Lung (tissue), 12 donors: Measurements from ENCODE around the gene CRB3. TPM values are rescaled to one million over a fixed set of nuclear protein-coding genes. Genes with fewer than 3 reads are reported as not detected.

ENCODE experiments used
- ATAC-seq: fragments of 200-7000 bp; cut with Tn5 transposase; one replicate; pipeline ENCODE4 v1.9.1; 2020; ENCODE audit warnings: moderate number of reproducible peaks; ENCODE audit not compliant: insufficient read depth, low FRiP score
- DNase-seq, 3 donors: peaks; one replicate each; pipeline ENCODE4 v3.0.0-alpha.2; 2013 to 2017
- H3K27ac ChIP-seq, 2 donors: one replicate each; pipeline ENCODE4 v1.5.1; 2013; ENCODE audit warnings: mild to moderate bottlenecking in 2 of 2, moderate library complexity in 2 of 2, control low read depth in 1 of 2, inconsistent platforms in 1 of 2, low read depth in 1 of 2, low read length in 1 of 2
- H3K27me3 ChIP-seq, 3 donors: one replicate each; pipeline ENCODE4 v1.5.1; 2013; ENCODE audit warnings: low read length in 2 of 3; ENCODE audit not compliant: control insufficient read depth in 3 of 3, insufficient read depth in 3 of 3
- H3K36me3 ChIP-seq, 4 donors: one replicate each; pipeline ENCODE4 v1.5.1; 2013; ENCODE audit warnings: low read length in 4 of 4, mild to moderate bottlenecking in 1 of 4, moderate library complexity in 1 of 4; ENCODE audit not compliant: control insufficient read depth in 4 of 4, insufficient read depth in 4 of 4
- H3K4me1 ChIP-seq, 5 donors: one replicate each; pipeline ENCODE4 v1.5.1; 2013; ENCODE audit warnings: low read length in 5 of 5, mild to moderate bottlenecking in 2 of 5, moderate library complexity in 1 of 5; ENCODE audit not compliant: control insufficient read depth in 5 of 5, insufficient read depth in 5 of 5
- H3K4me3 ChIP-seq: one replicate; pipeline ENCODE4 v1.5.1; 2013; ENCODE audit warnings: mild to moderate bottlenecking, control low read depth, moderate library complexity
- H3K9ac ChIP-seq, 2 donors: one replicate each; pipeline ENCODE4 v1.5.1; 2013; ENCODE audit warnings: low read length in 2 of 2, control low read depth in 1 of 2; ENCODE audit not compliant: insufficient read depth in 1 of 2
- H3K9me3 ChIP-seq, 4 donors: one replicate each; pipeline ENCODE4 v1.5.1; 2013; ENCODE audit warnings: low read length in 3 of 4, mild to moderate bottlenecking in 1 of 4, moderate library complexity in 1 of 4; ENCODE audit not compliant: control insufficient read depth in 4 of 4, insufficient read depth in 3 of 4
- CTCF ChIP-seq: IDR thresholded peaks from 2 replicates; pipeline ENCODE4 v1.5.1; 2012; ENCODE audit warnings: mild to moderate bottlenecking; ENCODE audit errors: control extremely low read depth, extremely low read depth
- WGBS, 2 donors: extraction: QIAGEN DNeasy Blood & Tissue Kit; methylation state at CpG; one replicate each; pipeline ENCODE4 v1.1.7; 2013; 5-methylcytosine and 5-hydroxymethylcytosine counted together
- polyA plus RNA-seq, 2 donors: library from polyadenylated mRNA; stranded (reverse); fragments of 200-250 nt; gene quantifications; one replicate each; pipeline ENCODE4 v1.2.1, GENCODE V29; 2013
- total RNA-seq, 2 donors: library from RNA; depleted of rRNA in 1 of 2; stranded (reverse); fragments of >200 nt in 1 of 2; gene quantifications; one replicate each; pipeline ENCODE4 v1.2.1, GENCODE V29; 2014 to 2021
- donor health status: control.
- donor health status: control.
- donor health status: Bipolar disorder and iron deficiency.
- donor health status: healthy.
- donor health status: DM: yes; HTN: yes; CAD: no.

The CRB3 gene
- total and polyA plus RNA-seq, 4 donors, result 22.5 to 81.8 (median 53.0) TPM

GRCh38 chr19:6475321-6476108 lies 11.4 kb downstream of the CRB3 start:
- no peaks in the 10 kb centered on the region for H3K36me3 ChIP-seq
- TF ChIP-seq CTCF, result no peak
- no peak overlapping the region for H3K9ac ChIP-seq
- WGBS, 2 donors, result 42 to 66% methylated on average over 49 to 52 of the region's 52 CpGs
- no peak overlapping the region for H3K4me3 ChIP-seq
- no peak overlapping the region for H3K27ac ChIP-seq
- peaks cover 0 to 2% (median 0%) of the 10 kb centered on the region in 4 donors for H3K9me3 ChIP-seq
- H3K4me1 ChIP-seq, result peaks cover 0 to 8% (median 0%) of the 10 kb centered on the region in 5 donors
- DNase-seq (no peak), ATAC-seq (no peak)
- peaks cover 0 to 14% (median 8%) of the 10 kb centered on the region in 3 donors for H3K27me3 ChIP-seq

- Histone ChIP-seq H3K27ac (no peak overlapping the region), H3K4me1 (peaks cover 0 to 8% (median 0%) of the 10 kb centered on the region in 5 donors), H3K9ac (no peak overlapping the region), H3K9me3 (peaks cover 0 to 2% (median 0%) of the 10 kb centered on the region in 4 donors), H3K36me3 (no peaks in the 10 kb centered on the region), H3K4me3 (no peak overlapping the region), H3K27me3 (peaks cover 0 to 14% (median 8%) of the 10 kb centered on the region in 3 donors)
- no peak for TF ChIP-seq CTCF
- WGBS, 2 donors, result 36 to 63% methylated on average over 33 of the region's 33 CpGs
- DNase-seq (peak; percentile 31 to 71 (median 51)), ATAC-seq (peak; percentile 88)
These were observed 12.3 kb downstream of the CRB3 start for GRCh38 chr19:6476155-6476895.

GRCh38 chr19:6476896-6477431 lies 12.9 kb downstream of the CRB3 start:
- H3K27me3 ChIP-seq, result peaks cover 0 to 14% (median 8%) of the 10 kb centered on the region in 3 donors
- H3K9ac ChIP-seq, result no peak overlapping the region
- no peak overlapping the region for H3K4me3 ChIP-seq
- ATAC-seq (no peak), DNase-seq (no peak)
- WGBS, 2 donors, result 46 to 63% methylated on average over 29 of the region's 29 CpGs
- peaks cover 0 to 2% (median 0%) of the 10 kb centered on the region in 4 donors for H3K9me3 ChIP-seq
- TF ChIP-seq CTCF, result no peak
- no peak overlapping the region for H3K27ac ChIP-seq
- no peaks in the 10 kb centered on the region for H3K36me3 ChIP-seq
- H3K4me1 ChIP-seq, result peaks cover 0 to 8% (median 0%) of the 10 kb centered on the region in 5 donors
